ENCODE measurements around the gene KIAA0319L.
A peak's percentile ranks its signal among the peaks of the same experiment; 100 is the strongest.

Gene KIAA0319L

DNA sequence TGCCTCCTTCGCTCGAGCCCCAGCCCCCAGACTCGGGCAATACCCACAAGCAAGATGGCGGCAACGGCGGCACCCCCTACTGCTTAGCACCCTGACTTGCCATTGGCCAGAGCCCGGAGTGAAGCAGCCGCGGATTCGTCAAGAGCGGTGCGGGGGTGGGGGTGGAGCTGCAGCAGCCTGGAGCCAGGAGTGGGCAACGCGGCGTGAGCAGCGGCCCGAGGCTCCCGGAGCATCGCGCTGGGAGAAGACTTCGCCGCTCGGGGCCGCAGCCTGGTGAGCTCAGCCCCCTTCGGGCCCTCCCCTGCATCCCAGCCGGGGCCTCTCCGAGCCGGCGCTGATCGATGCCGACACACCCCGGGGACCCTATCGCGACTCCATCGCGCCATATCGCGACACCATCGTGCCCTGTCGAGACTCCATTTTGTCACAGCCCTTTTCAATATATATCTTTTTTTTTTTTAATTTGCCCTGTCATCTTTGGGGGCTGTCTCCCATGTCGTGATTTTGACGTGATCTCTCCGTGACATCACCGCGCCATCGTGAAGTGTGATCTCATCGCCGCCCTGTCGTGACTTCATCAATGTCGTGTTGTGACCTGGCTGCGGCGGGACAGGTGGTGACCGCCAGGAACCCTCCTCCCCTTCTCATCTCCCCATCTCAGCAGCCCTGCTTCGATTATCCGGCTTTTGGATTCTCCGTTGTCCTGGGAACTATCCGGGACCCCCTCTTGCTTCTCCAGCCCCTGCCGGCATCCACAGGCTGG lies 589 bp upstream of the KIAA0319L start, which contains the start of gene NCDN:
TSS of gene NCDN (plus strand) at position 189 of the 763 bp plus-strand sequence. CDS start at position 581, 392 bp downstream.
- DNase-seq (ENCODE audit: low spot score), result peak; percentile 99
- no peak for TF ChIP-seq CTCF (IDR thresholded peaks at IDR 0.05)
- Histone ChIP-seq H3K4me3 (peak within 1 kb of the TSS; percentile 91), H3K27ac (peak within 1 kb of the TSS; percentile 92 to 99)

DNA sequence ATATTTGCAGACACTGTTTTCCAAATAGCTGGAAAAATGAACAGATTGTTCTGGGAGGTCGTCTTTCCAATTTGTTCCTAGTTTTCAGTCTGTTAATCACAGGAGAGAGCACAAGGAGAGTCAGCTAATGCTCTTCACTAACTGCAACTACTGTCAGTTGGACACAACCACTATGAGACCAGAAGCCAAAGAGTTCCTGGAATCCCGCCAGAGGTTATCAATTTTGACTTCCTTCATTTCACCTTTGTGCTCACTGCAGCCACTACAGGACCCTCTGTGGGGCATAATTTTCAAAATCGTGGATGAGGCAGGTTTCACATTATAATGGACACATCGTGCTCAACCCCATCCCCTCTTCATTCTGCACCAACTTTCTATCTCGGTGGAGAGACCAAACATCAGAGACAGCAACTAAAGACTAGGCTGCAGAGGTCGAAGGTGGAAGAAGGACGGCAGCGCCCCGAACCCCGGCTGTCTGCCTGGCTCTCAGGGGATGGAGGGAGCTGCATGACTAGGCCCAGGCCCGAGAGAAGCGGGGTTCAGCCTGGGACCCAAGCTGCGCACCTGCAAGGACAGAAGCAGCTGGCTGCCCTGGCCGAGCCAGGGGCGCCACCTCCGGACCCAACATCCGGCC lies 602 bp downstream of the KIAA0319L start:
- H3K27ac ChIP-seq, result peak overlapping the region; percentile 92 to 99
- no peak for DNase-seq (ENCODE audit: low spot score)
- peak overlapping the region; percentile 91 for H3K4me3 ChIP-seq
- TF ChIP-seq CTCF (IDR thresholded peaks at IDR 0.05), result no peak

- DNase-seq (ENCODE audit: low spot score), result no peak
- TF ChIP-seq CTCF (IDR thresholded peaks at IDR 0.05), result no peak
- Histone ChIP-seq H3K4me3 (peak overlapping the region; percentile 91), H3K27ac (peak overlapping the region in 1 of 2 donors; percentile 99)
These were observed 1.4 kb downstream of the KIAA0319L start for GRCh38 chr1:35555601-35556477.

DNA sequence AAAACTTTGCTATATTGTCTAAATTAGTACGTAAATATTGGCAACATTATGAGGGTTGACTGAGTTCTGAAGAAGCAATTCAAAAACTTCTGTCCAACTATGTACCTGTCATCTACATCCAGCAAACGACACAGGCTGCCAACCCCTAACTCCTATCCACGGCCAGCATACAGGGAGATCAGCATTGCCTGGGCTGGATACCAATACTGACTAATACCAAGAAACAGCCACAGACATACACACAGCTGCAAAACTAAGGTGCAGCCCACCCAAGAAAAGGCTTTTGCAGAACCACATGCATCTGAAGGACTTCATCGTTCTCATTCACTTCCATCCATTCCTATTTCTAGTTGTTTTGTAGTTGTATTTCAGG lies 2.0 kb downstream of the KIAA0319L start:
- DNase-seq (ENCODE audit: low spot score), result no peak
- H3K27ac ChIP-seq, result no peak overlapping the region
- no peak overlapping the region for H3K4me3 ChIP-seq
- no peak for TF ChIP-seq CTCF (IDR thresholded peaks at IDR 0.05)

DNA sequence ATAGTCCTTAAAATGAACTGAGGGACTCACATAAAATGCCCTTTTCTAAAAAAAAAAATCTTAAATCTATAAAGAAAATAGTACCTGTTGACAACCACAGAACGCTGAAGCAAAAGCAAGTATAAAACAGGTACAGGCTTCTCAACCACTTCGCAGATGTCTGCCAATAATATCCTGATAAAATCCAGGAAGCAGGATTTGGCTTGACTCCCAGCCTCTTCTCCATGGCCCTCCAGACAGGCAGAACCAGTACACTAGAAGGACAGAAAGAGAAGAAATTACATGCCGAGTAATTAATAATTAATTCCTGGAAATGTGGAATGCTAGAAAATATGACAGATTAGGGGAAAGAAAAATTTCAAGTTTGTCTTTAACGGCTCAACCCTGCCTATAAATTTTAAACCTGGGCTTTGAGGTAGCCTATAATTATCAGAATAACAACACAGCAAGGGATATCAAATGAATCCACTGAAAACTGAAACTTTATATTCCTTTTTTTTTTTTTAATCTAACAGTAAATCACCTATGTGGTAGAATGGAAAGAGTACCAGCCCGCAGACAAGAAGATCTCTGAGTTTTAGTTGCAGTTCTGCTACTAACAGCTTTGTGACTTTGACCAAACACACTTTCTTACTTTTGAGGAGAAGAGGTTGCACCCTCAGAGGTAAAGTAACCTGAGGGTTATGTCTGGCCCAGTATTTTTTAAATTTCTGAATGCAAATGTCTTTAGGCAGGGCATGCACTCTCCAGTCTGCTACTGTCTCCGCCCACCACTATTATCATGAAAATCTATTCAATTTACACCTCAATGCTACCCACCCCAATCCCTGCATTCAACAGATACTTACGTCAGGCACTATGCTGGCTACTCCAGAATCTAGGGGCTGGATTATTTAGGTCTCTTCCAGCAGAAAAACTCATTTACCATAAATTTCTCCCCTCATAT lies 2.7 kb downstream of the KIAA0319L start:
- no peak for DNase-seq (ENCODE audit: low spot score)
- TF ChIP-seq CTCF (IDR thresholded peaks at IDR 0.05), result no peak
- H3K4me3 ChIP-seq, result no peak overlapping the region
- H3K27ac ChIP-seq, result no peak overlapping the region

DNA sequence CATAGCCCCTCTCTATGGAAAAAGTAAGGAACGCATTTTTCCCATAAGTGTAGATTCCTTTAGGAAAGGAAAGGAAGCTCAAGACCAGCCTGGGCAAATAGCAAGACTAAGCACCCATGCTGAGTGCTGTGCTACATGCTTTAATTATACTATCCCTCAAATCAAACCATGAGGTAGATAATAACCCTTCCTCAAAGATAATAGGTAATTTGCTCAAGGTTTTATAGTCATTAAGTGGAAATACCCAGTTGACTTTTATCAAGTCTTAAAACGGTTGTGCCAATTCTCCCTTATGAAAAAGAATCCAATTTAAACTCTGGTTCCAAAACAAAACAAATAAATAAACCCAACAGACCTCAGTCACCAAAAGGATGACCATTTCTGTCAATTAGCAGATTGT lies 3.4 kb downstream of the KIAA0319L start:
- no peak overlapping the region for H3K27ac ChIP-seq

More for the DNA sequence above, 3.4 kb downstream of the KIAA0319L start:
- TF ChIP-seq CTCF (IDR thresholded peaks at IDR 0.05), result no peak
- DNase-seq (ENCODE audit: low spot score), result no peak
- H3K4me3 ChIP-seq, result no peak overlapping the region

All from coronary artery (tissue), 2 donors.